H9 (cell line): ENCODE measurements around the gene INVS. TPM values are rescaled to one million over a fixed set of nuclear protein-coding genes. Genes with fewer than 3 reads are reported as not detected.

ENCODE experiments used
- DNase-seq: peaks from one replicate; pipeline ENCODE4 v3.0.0-alpha.2; 2017
- H2AFZ ChIP-seq: one replicate; pipeline ENCODE4 v1.6.1; 2013; ENCODE audit warnings: mild to moderate bottlenecking, low read length, control low read depth, moderate library complexity
- H2AK5ac ChIP-seq: 2 replicates; pipeline ENCODE4 v1.6.1; 2013; ENCODE audit warnings: low read length, control low read depth, mixed read lengths; ENCODE audit not compliant: insufficient read length
- H2BK120ac ChIP-seq: one replicate; pipeline ENCODE4 v1.6.1; 2013; ENCODE audit warnings: low read depth, mild to moderate bottlenecking, low read length, control low read depth, inconsistent platforms; ENCODE audit not compliant: poor library complexity, severe bottlenecking
- H2BK12ac ChIP-seq: 2 replicates; pipeline ENCODE4 v1.6.1; 2013; ENCODE audit warnings: low read length, control low read depth, mixed read lengths, low read depth; ENCODE audit not compliant: insufficient read length
- H2BK15ac ChIP-seq: 2 replicates; pipeline ENCODE4 v1.6.1; 2013; ENCODE audit warnings: low read depth, low read length, control low read depth
- H2BK20ac ChIP-seq: one replicate; pipeline ENCODE4 v1.6.1; 2013; ENCODE audit warnings: low read depth, mild to moderate bottlenecking, low read length, control low read depth, inconsistent platforms; ENCODE audit not compliant: poor library complexity, severe bottlenecking
- H2BK5ac ChIP-seq: 2 replicates; pipeline ENCODE4 v1.6.1; 2013; ENCODE audit warnings: low read length, control low read depth, mixed read lengths; ENCODE audit not compliant: insufficient read length
- H3K14ac ChIP-seq: 2 replicates; pipeline ENCODE4 v1.6.1; 2013; ENCODE audit warnings: low read length, control low read depth; ENCODE audit not compliant: insufficient read depth
- H3K18ac ChIP-seq: 2 replicates; pipeline ENCODE4 v1.6.1; 2013; ENCODE audit warnings: low read depth, mild to moderate bottlenecking, mixed read lengths, low read length, control low read depth; ENCODE audit not compliant: insufficient read length
- H3K23ac ChIP-seq: 2 replicates; pipeline ENCODE4 v1.6.1; 2013; ENCODE audit warnings: low read length, control low read depth, mixed read lengths, low read depth; ENCODE audit not compliant: insufficient read length
- H3K23me2 ChIP-seq: 2 replicates; pipeline ENCODE4 v1.6.1; 2013; ENCODE audit warnings: low read depth, mild to moderate bottlenecking, mixed read lengths, low read length, control low read depth; ENCODE audit not compliant: insufficient read length, poor library complexity, severe bottlenecking
- H3K27ac ChIP-seq: 2 replicates; pipeline ENCODE4 v1.5.1; 2013; ENCODE audit warnings: low read length, control low read depth, mixed read lengths, low read depth; ENCODE audit not compliant: insufficient read length
- H3K27me3 ChIP-seq: 2 replicates; pipeline ENCODE4 v1.6.1; 2013; ENCODE audit warnings: low read length, control low read depth, inconsistent platforms; ENCODE audit not compliant: insufficient read depth
- H3K4ac ChIP-seq: 2 replicates; pipeline ENCODE4 v1.6.1; 2013; ENCODE audit warnings: low read depth, mild to moderate bottlenecking, control low read depth, inconsistent platforms, low read length, moderate library complexity
- H3K4me1 ChIP-seq: 2 replicates; pipeline ENCODE4 v1.6.1; 2013; ENCODE audit warnings: low read length, control low read depth, inconsistent platforms; ENCODE audit not compliant: insufficient read depth
- H3K4me2 ChIP-seq: 2 replicates; pipeline ENCODE4 v1.6.1; 2013; ENCODE audit warnings: low read length, control low read depth, mixed read lengths; ENCODE audit not compliant: insufficient read length, insufficient read depth
- H3K56ac ChIP-seq: 2 replicates; pipeline ENCODE4 v1.6.1; 2013; ENCODE audit warnings: low read depth, mild to moderate bottlenecking, mixed read lengths, low read length, control low read depth; ENCODE audit not compliant: insufficient read length
- H3K79me1 ChIP-seq: 2 replicates; pipeline ENCODE4 v1.6.1; 2013; ENCODE audit warnings: low read depth, mild to moderate bottlenecking, moderate library complexity, low read length, control low read depth, inconsistent platforms; ENCODE audit not compliant: insufficient read depth, poor library complexity, severe bottlenecking
- H3K79me2 ChIP-seq: 2 replicates; pipeline ENCODE4 v1.6.1; 2013; ENCODE audit warnings: low read length, control low read depth, inconsistent platforms; ENCODE audit not compliant: insufficient read depth
- H3K9ac ChIP-seq: 2 replicates; pipeline ENCODE4 v1.6.1; 2013; ENCODE audit warnings: low read length, control low read depth, mixed read lengths; ENCODE audit not compliant: insufficient read length; ENCODE audit errors: extremely low read depth
- H3K9me3 ChIP-seq: one replicate; pipeline ENCODE4 v1.6.1; 2013; ENCODE audit warnings: low read depth, low read length, inconsistent platforms; ENCODE audit not compliant: control insufficient read depth
- H3T11ph ChIP-seq: one replicate; pipeline ENCODE4 v1.6.1; 2013; ENCODE audit warnings: mild to moderate bottlenecking, low read length, control low read depth, inconsistent platforms
- H4K20me1 ChIP-seq: one replicate; pipeline ENCODE4 v1.6.1; 2013; ENCODE audit not compliant: control insufficient read depth, insufficient read length, insufficient read depth
- H4K5ac ChIP-seq: 2 replicates; pipeline ENCODE4 v1.6.1; 2013; ENCODE audit warnings: low read depth, mild to moderate bottlenecking, mixed read lengths, low read length, control low read depth; ENCODE audit not compliant: insufficient read length
- H4K8ac ChIP-seq: replicated peaks from 2 replicates; pipeline ENCODE4 v1.6.1; 2013; ENCODE audit warnings: low read length, control low read depth, mixed read lengths, low read depth; ENCODE audit not compliant: insufficient read length
- H4K91ac ChIP-seq: 2 replicates; pipeline ENCODE4 v1.6.1; 2013; ENCODE audit warnings: low read depth, mild to moderate bottlenecking, moderate library complexity, mixed read lengths, low read length, control low read depth; ENCODE audit not compliant: insufficient read length
- H3K27ac Mint-ChIP-seq, 3 experiments: 2 replicates in 2 of 3; 3 replicates in 1 of 3; pipeline ENCODE4 v1.8.0; 2020 to 2021; ENCODE audit warnings: mixed read lengths in 3 of 3, mild to moderate bottlenecking in 1 of 3, moderate library complexity in 1 of 3
- H3K27me3 Mint-ChIP-seq: 2 replicates; pipeline ENCODE4 v1.8.0; 2021; ENCODE audit warnings: low read depth, mild to moderate bottlenecking, moderate library complexity, mixed read lengths
- H3K36me3 Mint-ChIP-seq, 3 experiments: 2 replicates in 2 of 3; 3 replicates in 1 of 3; pipeline ENCODE4 v1.8.0; 2020 to 2021; ENCODE audit warnings: low read depth in 3 of 3, mixed read lengths in 3 of 3; ENCODE audit not compliant: insufficient read depth in 1 of 3
- H3K4me1 Mint-ChIP-seq, 2 experiments: 2 replicates each; pipeline ENCODE4 v1.8.0; 2020; ENCODE audit warnings: mixed read lengths in 2 of 2
- H3K4me3 Mint-ChIP-seq, 2 experiments: 2 replicates in 1 of 2; 3 replicates in 1 of 2; pipeline ENCODE4 v1.8.0; 2020 to 2021; ENCODE audit warnings: mild to moderate bottlenecking in 2 of 2, mixed read lengths in 2 of 2, moderate library complexity in 1 of 2
- H3K9me3 Mint-ChIP-seq, 2 experiments: 2 replicates in 1 of 2; 3 replicates in 1 of 2; pipeline ENCODE4 v1.8.0; 2020; ENCODE audit warnings: mild to moderate bottlenecking in 2 of 2, mixed read lengths in 2 of 2, moderate library complexity in 1 of 2
- CTCF ChIP-seq: fragments of 200-600 bp; sonication (generic); conservative IDR thresholded peaks from 3 replicates; pipeline ENCODE4 v1.8.0; 2021; ENCODE audit warnings: antibody characterized with exemption, mild to moderate bottlenecking
- WGBS: extraction: QIAGEN DNeasy Blood & Tissue Kit; methylation state at CpG from one replicate; pipeline ENCODE4 v1.1.7; 2013; ENCODE audit warnings: missing lambda C conversion rate, low lambda C conversion rate, mixed read lengths; ENCODE audit not compliant: insufficient read length; ENCODE audit errors: extremely low coverage; 5-methylcytosine and 5-hydroxymethylcytosine counted together
- total RNA-seq: library from RNA; stranded (reverse); gene quantifications from 2 replicates; pipeline ENCODE4 v1.2.1, GENCODE V29; 2021

INVS gene
- total RNA-seq, 1 experiment from 2014 or later: 7.5 TPM

GRCh38 chr9:100221538-100221937 is 122.5 kb downstream of the INVS start:
- Histone ChIP-seq H3K14ac (no peak overlapping the region), H2AFZ (no peak overlapping the region), H3K18ac (no peak overlapping the region), H4K8ac (no peak overlapping the region), H3K23ac (no peak overlapping the region), H3K27ac (no peak overlapping the region), H3K9me3 (no peaks in the 10 kb centered on the region), H4K5ac (no peak overlapping the region), H3K56ac (no peak overlapping the region), H2AK5ac (no peak overlapping the region), H3K4me1 (no peaks in the 10 kb centered on the region), H3K79me1 (no peaks in the 10 kb centered on the region), H2BK12ac (no peak overlapping the region), H3K9ac (no peak overlapping the region), H3K4me2 (no peak overlapping the region), H2BK120ac (no peak overlapping the region), H3K27me3 (no peaks in the 10 kb centered on the region), H3K23me2 (no peaks in the 10 kb centered on the region), H3K4ac (no peak overlapping the region), H3T11ph (no peak overlapping the region), H2BK5ac (no peak overlapping the region), H4K20me1 (no peaks in the 10 kb centered on the region), H2BK20ac (no peak overlapping the region), H3K79me2 (no peaks in the 10 kb centered on the region), H2BK15ac (no peak overlapping the region), H4K91ac (no peak overlapping the region)
- WGBS: no CpG with 5 or more reads among the region's 1 CpG
- DNase-seq: no peak
- H3K4me3 Mint-ChIP-seq: no peak overlapping the region
- H3K36me3 Mint-ChIP-seq: no peaks in the 10 kb centered on the region
- no peaks in the 10 kb centered on the region for H3K9me3 Mint-ChIP-seq
- TF ChIP-seq CTCF: no peak
- no peaks in the 10 kb centered on the region for H3K27me3 Mint-ChIP-seq
- no peak overlapping the region for H3K27ac Mint-ChIP-seq
- H3K4me1 Mint-ChIP-seq: no peaks in the 10 kb centered on the region
